Stimulated activated CD4-positive, alpha-beta T cell treated with anti-CD3 and anti-CD28 coated beads, Interleukin-1b, Interleukin-23, amount 100 ng/mL, for 4 hours (primary cell): Measurements from ENCODE around the gene ASPHD2.
"Not testable (repeated sequence)": the region's sequence is repeated elsewhere in the genome, so short reads cannot be mapped to it uniquely, and the experiment has no call there.

ENCODE experiments used
- DNase-seq, 2 donors: peaks; one replicate each; pipeline ENCODE4 v3.0.0-alpha.2; 2020; ENCODE audit warnings: low read depth in 2 of 2

ASPHD2 gene

DNA sequence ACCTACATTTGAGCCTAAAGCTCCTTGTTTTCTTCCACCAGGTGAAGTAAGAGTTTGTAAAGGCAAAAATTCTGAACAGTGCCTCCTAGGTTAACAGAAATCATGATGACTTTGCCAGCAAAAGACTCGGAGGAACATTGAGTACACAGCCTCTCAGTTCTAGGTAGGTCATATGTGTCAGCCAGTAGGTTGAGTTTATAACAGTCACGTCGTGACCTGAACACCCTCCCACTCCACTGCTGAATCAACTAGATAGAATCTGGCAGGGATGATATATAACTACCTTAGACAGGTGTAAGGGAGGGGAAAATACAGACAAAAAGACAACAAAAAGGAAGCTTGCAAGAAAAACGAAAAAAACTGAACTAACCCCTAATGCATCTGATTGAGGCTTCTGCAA is 12.8 kb upstream of the ASPHD2 start:
- no peak for DNase-seq

DNA sequence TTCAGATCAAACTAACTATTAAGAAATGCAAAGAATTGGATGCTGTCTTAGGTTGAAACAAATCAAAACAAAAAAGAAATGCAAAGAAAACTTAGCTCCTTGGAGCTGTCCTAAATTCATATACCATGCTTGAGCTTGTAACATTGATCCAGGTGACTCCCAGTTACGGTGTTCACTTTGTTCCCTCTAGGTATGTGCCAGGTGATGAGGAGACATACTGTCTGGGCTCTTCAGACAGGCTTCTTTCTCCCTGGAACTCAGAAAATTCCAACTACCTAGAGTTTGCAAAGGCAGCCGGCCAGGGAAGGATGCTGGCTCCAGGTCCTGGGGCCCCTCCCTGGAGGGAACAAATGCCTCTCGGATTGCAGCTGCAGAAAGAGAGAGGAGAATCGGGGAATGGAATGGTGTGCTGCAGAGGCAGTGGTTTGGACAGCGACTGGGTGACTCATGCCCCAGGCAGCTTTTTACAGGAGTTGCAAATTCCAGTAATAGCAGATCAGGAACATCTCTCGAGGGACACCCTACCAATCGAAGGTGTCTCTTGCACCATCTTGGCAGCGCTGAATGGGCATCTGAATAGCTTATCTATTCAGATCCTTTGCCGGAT is 12.3 kb upstream of the ASPHD2 start:
- DNase-seq = no peak

GRCh38 chr22:26417406-26417805 is 11.7 kb upstream of the ASPHD2 start:
- no peak for DNase-seq

DNA sequence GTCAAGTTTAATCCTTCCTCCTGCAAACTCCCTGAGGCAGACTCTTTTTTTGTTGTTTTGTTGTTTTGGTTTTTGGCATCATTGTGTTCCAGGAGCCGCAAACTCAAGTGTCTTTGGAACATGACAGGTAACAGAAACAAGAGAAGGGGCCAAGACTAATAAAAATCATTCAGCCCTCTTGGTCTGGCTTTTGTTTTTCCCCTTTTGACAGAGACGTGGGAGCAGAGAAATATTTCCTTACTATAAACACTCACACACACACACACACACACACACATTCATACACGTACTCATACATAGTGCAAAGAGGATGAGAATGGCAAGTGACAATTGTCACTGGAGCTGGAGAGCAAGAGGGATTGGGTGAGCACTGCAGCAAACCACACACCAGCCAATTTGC is 10.4 kb upstream of the ASPHD2 start:
- no peak for DNase-seq

GRCh38 chr22:26426924-26427323 is 2.1 kb upstream of the ASPHD2 start:
- DNase-seq = no peak

GRCh38 chr22:26429458-26430286 is 612 bp downstream of the ASPHD2 start:
- DNase-seq = no peak

GRCh38 chr22:26430600-26430999 is 1.5 kb downstream of the ASPHD2 start:
- no peak for DNase-seq

GRCh38 chr22:26431261-26431995 is 2.4 kb downstream of the ASPHD2 start:
- DNase-seq = no peak

- DNase-seq = no peak
These were observed 3.7 kb downstream of the ASPHD2 start for GRCh38 chr22:26432619-26433311.

GRCh38 chr22:26433805-26434204 is 4.7 kb downstream of the ASPHD2 start:
- DNase-seq = no peak

DNA sequence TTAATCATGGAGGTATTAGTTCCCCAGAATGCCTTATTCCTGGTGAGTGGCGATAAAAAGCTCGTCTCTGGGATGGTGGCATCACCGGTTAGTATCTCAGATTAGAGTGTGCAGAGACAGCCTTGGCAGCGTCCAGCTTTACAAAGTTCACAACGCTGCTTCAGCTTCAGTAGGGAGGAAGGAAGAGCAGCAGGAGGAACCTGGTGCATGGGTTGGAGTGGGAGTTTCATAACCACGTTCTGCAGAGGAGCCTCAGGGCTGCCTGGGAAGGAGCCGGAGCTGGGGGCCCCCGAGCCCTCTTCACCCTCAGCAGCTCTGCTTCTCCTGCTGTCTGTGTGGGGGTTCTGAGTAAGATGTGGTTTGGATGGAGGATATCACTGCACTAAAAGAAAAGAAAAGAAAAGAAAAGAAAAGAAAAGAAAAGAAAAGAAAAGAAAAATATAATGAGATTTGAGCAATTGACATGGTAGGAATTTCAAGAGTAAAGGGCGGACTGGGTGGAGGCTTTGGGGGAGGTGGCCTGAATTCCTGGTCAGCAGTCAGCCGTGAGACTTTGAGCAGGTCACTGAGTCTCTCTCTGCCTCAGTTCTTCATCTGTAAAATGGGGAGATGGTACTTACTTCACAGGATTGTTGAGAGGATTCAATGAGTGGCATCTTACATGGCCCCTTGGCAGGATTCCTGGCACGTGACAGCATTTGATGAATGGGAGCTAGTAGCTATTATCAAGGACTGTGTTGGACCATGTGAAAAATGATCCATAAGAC is 6.5 kb downstream of the ASPHD2 start:
- no peak for DNase-seq

- DNase-seq = no peak
These were observed 7.9 kb downstream of the ASPHD2 start for GRCh38 chr22:26436903-26437515.

DNA sequence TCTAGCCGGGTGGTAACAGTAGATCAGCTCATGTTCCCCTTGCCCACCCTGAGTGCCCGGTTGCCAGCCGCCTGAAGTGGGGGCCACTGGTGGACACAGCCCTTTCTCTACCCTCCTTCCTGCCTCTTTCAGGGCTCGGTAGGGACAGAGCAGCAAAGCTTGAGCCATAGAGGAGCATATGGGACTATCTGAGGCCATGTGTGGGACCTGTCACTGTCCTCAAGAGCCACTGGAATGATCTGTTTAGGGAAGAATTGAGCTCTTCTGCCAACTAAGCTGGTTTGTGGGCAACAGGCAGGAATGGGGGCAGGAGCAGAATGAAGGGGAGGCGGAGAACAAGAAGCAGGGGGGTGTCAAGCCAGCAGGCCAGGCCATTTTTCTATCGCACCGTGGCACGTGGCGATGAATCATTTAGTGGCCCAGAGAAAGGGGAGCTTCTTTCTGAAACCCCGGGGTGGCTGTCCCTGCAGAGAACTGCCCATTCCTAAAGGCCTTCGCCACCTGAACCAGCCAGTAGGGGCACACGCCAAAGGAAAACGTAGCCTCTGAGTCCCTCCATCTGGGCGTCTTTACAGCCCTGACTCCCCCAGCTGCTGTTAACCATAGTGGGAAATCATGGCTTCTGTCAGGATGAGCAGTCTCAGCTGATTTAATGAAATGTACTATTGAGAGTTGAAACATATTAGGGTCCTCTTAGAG is 8.8 kb downstream of the ASPHD2 start:
- no peak for DNase-seq

GRCh38 chr22:26438776-26439175 is 9.7 kb downstream of the ASPHD2 start:
- not testable (repeated sequence) for DNase-seq

DNA sequence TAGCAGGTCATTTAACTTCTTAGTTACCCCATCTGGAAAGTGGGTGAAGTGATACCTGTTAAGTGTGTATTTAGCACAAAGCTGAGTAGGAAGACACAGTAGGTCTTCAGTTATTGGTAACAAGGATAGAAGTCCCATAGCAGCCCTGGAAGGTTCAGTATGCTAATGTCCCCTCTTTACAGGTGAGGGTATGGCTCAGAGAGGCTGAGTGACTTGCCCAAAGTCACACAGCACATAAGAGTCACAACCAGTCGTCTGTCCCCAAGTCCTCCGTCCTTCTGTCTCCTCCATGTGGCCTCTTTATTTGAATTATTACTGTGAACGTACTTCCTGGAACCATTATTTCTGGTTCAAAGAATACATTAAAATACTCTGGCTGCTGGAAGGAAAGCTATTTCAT is 10.5 kb downstream of the ASPHD2 start:
- DNase-seq = no peak

GRCh38 chr22:26442086-26442756 is 13.2 kb downstream of the ASPHD2 start:
- no peak for DNase-seq

- DNase-seq = no peak
These were observed 15.0 kb downstream of the ASPHD2 start for GRCh38 chr22:26443901-26444690.

DNA sequence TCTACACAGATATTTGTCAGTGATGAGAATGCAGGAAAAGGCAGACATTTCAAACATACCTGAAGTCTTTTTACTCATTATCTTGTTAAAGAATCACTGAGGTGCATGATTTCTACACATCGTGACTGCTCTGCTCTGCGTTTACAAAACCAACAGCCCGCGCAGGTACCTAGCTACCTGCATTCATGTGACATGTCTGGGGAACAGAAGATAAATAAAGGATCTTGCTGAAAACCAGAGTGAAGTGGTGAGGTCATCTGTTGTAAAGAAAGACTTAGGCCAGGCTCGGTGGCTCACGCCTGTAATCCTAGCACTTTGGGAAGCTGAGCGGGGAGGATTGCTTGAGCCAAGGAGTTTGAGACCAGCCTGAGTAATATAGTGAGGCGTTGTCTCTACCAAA is 15.7 kb downstream of the ASPHD2 start:
- no peak for DNase-seq
